Liver (tissue), 3 donors: ENCODE measurements around the gene HERPUD2.

Source experiments
- EGR1 ChIP-seq, 2 donors: IDR thresholded peaks; 2 replicates each; pipeline ENCODE4 v1.6.1; 2016 to 2018; ENCODE audit warnings: antibody characterized with exemption in 2 of 2, low read depth in 2 of 2
- FOXA1 ChIP-seq: IDR thresholded peaks from 2 replicates; pipeline ENCODE4 v1.6.1; 2016; ENCODE audit warnings: antibody characterized with exemption
- GABPA ChIP-seq, 2 donors: IDR thresholded peaks in 1 of 2; conservative IDR thresholded peaks in 1 of 2; 2 replicates each; pipeline ENCODE4 v1.6.1; 2016; ENCODE audit warnings: antibody characterized with exemption in 2 of 2, mild to moderate bottlenecking in 1 of 2, moderate library complexity in 1 of 2
- RAD21 ChIP-seq, 2 donors: IDR thresholded peaks; 2 replicates each; pipeline ENCODE4 v1.6.1; 2016; ENCODE audit warnings: antibody characterized with exemption in 2 of 2, mild to moderate bottlenecking in 2 of 2
- RXRA ChIP-seq, 2 donors: IDR thresholded peaks; 2 replicates each; pipeline ENCODE4 v1.6.1; 2017 to 2018; ENCODE audit warnings: antibody characterized with exemption in 2 of 2, mild to moderate bottlenecking in 1 of 2
- SP1 ChIP-seq: IDR thresholded peaks from 2 replicates; pipeline ENCODE4 v1.6.1; 2018; ENCODE audit warnings: antibody characterized with exemption, mild to moderate bottlenecking
- TAF1 ChIP-seq: conservative IDR thresholded peaks from 2 replicates; pipeline ENCODE4 v1.6.1; 2016; ENCODE audit warnings: antibody characterized with exemption, mild to moderate bottlenecking
- YY1 ChIP-seq: IDR thresholded peaks from 2 replicates; pipeline ENCODE4 v1.6.1; 2016; ENCODE audit warnings: antibody characterized with exemption, mild to moderate bottlenecking
- TF ChIP-seq, protein P1 (sequence below): fragments of 150-350 bp; IDR thresholded peaks from 2 replicates; pipeline ENCODE4 v1.5.1; 2017; ENCODE audit warnings: improper control_type of control experiment, low read depth, low read length; ENCODE audit not compliant: missing input control
- TF ChIP-seq, protein P2 (sequence below): IDR thresholded peaks from 2 replicates; pipeline ENCODE4 v1.6.1; 2016; ENCODE audit warnings: antibody characterized with exemption, mild to moderate bottlenecking
- TF ChIP-seq, protein P3 (sequence below): IDR thresholded peaks from 2 replicates; pipeline ENCODE4 v1.6.1; 2016; ENCODE audit warnings: antibody characterized with exemption
- donor health status: healthy.
- donor health status: healthy.

DNA sequence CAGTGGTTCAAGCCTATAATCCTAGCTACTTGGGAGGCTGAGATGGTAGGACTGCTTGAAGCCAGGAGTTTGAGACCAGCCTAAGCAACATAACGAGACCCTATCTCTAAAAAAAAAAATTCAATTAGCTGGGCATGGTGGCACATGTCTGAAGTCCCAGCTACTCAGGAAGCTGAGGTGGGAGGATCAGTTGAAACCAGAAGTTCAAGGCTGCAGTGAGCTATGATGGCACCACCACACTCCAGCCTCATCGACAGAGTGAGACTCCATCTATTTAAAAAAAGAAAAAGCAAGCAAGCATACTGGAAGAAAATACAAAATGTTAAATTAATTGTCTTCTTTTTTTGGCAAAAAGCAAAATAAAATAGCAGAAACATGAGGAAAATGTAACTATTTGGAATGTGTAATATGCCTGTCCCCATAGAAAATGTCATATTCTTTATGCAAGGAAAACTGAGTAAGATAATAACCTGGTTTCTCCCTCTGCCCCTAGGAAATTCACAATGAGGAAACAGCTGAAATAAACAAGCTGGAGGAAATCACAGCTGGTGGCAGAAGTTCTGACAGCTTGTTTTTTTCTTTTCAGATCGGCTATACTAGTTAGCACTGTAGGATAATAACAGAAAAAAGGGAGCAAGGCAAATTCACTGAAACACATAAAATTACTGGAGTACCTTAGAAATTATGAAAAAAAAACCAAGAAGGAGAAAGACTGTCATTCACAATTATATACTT, 48.5 kb downstream of the HERPUD2 start:
- TF ChIP-seq, protein P1, sequence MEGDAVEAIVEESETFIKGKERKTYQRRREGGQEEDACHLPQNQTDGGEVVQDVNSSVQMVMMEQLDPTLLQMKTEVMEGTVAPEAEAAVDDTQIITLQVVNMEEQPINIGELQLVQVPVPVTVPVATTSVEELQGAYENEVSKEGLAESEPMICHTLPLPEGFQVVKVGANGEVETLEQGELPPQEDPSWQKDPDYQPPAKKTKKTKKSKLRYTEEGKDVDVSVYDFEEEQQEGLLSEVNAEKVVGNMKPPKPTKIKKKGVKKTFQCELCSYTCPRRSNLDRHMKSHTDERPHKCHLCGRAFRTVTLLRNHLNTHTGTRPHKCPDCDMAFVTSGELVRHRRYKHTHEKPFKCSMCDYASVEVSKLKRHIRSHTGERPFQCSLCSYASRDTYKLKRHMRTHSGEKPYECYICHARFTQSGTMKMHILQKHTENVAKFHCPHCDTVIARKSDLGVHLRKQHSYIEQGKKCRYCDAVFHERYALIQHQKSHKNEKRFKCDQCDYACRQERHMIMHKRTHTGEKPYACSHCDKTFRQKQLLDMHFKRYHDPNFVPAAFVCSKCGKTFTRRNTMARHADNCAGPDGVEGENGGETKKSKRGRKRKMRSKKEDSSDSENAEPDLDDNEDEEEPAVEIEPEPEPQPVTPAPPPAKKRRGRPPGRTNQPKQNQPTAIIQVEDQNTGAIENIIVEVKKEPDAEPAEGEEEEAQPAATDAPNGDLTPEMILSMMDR = no peak
- TF ChIP-seq, protein P2, sequence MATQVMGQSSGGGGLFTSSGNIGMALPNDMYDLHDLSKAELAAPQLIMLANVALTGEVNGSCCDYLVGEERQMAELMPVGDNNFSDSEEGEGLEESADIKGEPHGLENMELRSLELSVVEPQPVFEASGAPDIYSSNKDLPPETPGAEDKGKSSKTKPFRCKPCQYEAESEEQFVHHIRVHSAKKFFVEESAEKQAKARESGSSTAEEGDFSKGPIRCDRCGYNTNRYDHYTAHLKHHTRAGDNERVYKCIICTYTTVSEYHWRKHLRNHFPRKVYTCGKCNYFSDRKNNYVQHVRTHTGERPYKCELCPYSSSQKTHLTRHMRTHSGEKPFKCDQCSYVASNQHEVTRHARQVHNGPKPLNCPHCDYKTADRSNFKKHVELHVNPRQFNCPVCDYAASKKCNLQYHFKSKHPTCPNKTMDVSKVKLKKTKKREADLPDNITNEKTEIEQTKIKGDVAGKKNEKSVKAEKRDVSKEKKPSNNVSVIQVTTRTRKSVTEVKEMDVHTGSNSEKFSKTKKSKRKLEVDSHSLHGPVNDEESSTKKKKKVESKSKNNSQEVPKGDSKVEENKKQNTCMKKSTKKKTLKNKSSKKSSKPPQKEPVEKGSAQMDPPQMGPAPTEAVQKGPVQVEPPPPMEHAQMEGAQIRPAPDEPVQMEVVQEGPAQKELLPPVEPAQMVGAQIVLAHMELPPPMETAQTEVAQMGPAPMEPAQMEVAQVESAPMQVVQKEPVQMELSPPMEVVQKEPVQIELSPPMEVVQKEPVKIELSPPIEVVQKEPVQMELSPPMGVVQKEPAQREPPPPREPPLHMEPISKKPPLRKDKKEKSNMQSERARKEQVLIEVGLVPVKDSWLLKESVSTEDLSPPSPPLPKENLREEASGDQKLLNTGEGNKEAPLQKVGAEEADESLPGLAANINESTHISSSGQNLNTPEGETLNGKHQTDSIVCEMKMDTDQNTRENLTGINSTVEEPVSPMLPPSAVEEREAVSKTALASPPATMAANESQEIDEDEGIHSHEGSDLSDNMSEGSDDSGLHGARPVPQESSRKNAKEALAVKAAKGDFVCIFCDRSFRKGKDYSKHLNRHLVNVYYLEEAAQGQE = no peak
- TF ChIP-seq TAF1 (no peak), GABPA (IDR thresholded peaks at IDR 0.05 in 1 of 2, conservative IDR thresholded peaks at IDR 0.05 in 1 of 2) (no peak), EGR1 (IDR thresholded peaks at IDR 0.05; ENCODE audit: low read depth in 2 of 2) (no peak), FOXA1 (no peak), SP1 (no peak), YY1 (no peak), RAD21 (IDR thresholded peaks at IDR 0.05) (no peak), RXRA (IDR thresholded peaks at IDR 0.05) (no peak)
- TF ChIP-seq, protein P3, sequence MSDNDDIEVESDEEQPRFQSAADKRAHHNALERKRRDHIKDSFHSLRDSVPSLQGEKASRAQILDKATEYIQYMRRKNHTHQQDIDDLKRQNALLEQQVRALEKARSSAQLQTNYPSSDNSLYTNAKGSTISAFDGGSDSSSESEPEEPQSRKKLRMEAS = no peak
